Endometrial microvascular endothelial cells (primary cell): Measurements from ENCODE around the gene MMAB. TPM values are rescaled to one million over a fixed set of nuclear protein-coding genes. Genes with fewer than 3 reads are reported as not detected.

Experiments used
- in situ Hi-C: cut with HindIII; loops from 2 replicates; pipeline ENCODE4 v1.10.0; 2017; ENCODE audit warnings: low sequenced_read_pairs, low pct_unique_long_range_greater_than_20kb; ENCODE audit errors: inconsistent ontology term
- total RNA-seq: library from RNA; depleted of rRNA; stranded (reverse); fragments of >200 nt; gene quantifications from one replicate; pipeline ENCODE4 v1.2.3, GENCODE V29; 2015; ENCODE audit errors: inconsistent ontology term

Gene MMAB
- total RNA-seq, 1 donor from 2014 or later, result 34.9 TPM

DNA sequence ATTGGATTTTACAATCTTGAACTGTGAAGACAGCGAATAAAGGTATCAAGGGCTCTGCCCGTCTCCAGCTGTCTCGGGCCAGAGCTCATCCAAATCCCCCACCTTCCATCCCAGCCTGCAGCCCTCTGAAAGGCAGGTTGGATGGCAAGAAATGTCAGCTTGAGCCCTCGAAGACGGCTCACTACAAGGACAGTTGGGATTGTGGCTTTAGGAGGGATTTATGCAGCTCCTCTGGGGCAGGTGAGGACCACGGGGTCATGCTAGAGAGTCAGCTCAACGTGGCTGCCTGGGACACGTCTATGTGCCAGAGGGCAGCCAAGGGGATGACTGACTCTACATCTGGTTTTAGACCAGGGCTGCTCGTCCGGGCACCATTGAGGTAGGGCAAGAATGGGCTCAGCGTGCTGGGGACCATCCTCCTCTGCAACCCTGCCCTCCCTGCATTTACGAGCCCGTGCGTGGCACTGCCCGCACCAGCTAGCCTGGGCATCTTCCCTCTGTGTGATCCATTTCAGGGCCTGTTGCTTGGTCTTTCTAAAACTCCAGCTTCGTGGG is 16.5 kb upstream of the MMAB start:
- in situ Hi-C loops, result no loop called here

DNA sequence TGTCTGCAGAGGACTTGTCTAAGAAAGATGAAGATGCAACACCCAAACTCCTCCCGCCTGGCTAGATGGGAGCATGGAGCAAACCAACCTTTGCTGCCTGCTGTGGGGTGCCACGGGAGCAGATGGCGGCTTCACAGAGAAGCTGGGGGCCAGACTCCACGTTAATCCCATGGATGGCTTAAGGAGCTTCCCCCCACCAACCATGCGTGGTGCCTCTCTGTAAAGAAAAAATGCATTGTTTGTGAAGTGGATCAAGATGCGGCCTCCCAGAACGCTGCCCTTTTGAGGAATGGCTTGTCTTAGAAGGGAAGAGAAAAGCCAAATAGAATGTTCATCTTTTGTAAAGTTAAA is 15.9 kb upstream of the MMAB start:
- in situ Hi-C loops, result no loop called here

DNA sequence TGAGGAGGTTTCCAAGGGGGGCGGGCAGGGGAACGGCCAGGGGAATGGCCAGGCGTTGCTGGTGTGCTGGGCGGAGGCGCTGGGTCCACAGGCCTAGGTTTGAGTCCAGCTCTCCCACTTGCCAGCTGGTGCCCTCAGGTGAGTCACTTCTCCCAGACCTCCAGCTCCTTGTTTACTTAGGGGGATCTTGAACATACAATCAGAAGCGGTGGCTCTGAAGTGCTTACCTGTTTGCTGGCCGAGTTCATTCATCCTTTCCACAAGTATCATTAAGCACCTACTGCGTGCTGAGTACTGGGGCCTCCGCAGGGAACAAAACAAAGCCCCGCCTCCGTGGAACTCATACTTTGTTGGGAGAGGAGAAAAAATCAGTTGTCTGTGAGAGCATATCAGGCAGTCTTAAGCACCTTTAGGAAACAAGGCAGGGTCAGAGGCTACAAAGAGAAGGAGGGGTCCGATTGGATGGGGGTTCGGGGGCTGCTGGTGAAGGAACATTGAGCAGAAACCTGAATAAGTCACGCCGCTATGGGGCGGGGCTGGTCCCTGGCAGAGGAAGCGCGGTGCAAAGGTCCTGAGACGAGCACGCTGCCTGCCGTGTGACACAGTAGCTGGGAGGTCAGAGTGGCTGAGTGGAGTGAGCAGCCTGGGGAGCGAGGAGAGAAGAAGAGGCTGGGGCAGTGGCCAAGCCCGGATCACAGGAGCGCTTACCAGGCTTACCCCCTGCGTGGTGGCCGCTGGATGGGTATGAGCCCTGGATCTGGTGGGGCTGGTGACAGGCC is 15.3 kb upstream of the MMAB start:
- in situ Hi-C loops, result no loop called here

- in situ Hi-C loops, result no loop called here
Observed at GRCh38 chr12:109587921-109588320, 14.6 kb upstream of the MMAB start.

DNA sequence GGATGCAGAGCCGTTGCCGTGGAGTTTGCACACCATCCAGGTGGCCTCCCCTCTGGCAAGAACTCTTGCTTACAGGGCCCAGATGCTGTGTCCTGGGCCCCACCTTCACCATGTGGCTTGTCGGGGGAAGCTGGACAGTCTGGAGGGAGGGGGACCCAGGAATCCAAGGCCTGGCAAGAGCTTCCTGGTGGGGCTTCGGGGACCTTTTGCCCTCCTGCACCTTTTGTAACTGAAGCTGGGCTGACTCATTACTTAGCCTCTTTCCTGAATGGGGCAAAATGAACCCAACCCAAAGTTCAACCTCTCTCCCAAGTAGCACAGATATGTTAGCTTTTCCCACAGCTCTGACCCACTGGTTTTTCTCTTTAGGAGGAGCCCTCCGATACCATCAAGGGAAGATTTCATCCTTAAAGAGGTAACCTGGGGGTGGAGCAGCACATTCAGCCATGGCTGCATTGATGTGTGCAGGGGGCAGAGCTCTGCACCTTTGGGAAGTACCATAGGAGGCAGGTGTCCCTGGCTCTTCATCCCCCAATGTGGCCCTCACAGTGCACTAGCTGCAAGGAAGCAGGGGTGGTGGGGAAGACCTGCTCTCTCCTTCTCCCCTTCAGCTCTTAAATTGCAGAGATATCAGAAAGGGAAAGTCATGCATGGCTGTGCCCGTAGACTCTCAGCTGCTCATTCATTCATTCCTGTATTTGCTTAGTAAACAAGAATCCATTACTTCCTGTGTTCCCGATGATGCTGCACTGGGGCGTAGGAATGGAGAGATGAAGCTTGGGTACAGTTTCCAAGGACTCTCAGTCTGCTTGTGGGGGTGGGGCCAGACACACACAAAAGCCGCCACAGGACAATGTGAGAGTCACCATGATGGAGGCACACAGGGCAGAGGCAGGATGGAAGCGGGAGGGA is 13.3 kb upstream of the MMAB start:
- in situ Hi-C loops, result no loop called here

- in situ Hi-C loops, result no loop called here
Observed at GRCh38 chr12:109583733-109584132, 10.4 kb upstream of the MMAB start.

DNA sequence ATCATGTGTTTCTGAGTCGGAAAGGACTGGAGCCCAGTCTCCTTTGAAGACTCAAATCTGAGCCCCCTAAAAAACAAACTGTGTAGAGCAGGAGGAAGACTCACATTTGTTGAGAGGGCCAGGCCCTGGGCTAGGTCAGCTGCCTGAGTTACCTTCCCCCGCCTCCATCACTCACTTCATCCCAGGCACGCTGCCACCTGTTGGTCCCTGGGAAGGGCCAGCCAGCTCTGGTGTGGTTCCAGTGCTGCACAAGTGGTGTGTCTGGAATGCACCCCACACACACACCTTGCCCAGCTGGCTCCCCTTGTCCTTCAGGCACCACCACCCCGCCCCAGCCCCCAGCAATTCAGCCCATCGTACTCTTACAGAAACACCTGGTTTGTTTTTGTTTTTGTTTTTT is 9.3 kb upstream of the MMAB start:
- in situ Hi-C loops, result no loop called here

DNA sequence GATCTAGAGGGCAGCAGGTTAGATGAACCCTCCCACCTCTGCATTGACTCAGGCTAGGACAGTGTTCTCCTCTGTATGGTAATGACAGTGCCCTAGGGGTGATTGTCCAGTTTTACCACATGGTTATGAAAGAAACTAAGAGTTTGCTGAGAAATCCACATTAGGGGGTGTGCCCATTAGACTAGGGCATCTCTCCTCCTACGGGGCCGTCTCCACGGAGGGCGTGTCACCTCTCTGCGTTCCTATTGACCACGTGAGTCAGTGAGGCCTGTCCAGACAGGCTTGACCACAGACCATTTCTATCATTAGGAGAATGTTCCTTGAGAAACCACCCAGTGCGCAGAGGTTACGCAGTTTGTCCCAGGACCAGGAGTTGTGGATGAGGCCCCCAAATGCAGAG is 8.6 kb upstream of the MMAB start:
- in situ Hi-C loops, result no loop called here

GRCh38 chr12:109581334-109581691 is 8.0 kb upstream of the MMAB start:
- in situ Hi-C loops, result no loop called here

DNA sequence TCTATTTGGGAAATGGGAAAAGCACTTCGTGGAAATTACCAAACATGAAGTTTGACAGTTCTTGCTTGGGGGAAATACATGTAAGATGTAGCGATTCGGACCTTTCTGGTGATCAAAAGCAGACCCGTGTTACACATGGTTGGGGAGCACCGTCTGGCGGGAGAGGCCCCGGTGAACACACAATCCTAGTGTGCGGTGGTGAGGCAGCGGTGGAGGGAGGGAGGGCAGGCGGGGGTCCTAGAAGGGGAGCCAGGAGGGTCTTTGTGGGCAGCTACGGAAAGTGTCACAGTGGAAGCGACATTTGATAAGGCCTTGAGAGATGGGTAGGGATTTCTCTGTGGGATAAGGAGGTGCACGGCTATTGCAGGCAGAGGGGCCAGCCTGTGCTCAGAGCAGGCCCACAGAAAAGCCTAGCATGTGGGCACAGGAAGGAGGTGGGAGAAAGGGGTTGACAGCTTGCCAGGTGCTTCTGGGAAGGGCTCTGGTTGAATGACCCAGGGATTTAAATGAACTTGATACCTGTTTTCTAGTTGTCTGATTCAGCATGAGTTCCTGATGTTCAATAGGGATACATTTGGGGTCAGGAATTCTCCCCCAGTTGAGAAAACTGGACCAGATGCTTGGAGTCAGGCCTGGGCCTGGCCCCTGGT is 7.5 kb upstream of the MMAB start:
- in situ Hi-C loops, result no loop called here

DNA sequence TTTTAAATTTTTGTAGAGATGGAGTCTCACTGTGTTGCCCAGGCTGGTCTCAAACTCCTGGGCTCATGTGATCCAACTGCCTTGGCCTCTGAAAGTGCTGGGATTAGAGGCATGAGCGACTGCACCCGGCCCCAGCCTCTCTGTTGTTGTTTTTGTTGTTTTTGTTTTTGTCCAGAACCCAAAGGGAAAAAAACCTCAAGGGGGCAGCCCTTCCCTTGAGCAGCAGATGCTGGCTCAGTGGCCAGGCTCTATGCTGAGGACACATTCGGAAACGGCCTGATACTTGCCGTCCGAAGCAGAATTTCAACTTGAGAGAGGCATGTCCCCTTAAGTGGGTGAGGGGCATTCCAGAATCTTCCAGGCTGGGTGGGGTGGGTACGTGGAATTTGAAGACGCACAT is 7.0 kb upstream of the MMAB start:
- in situ Hi-C loops, result no loop called here

GRCh38 chr12:109579639-109580038 is 6.3 kb upstream of the MMAB start:
- in situ Hi-C loops, result no loop called here

DNA sequence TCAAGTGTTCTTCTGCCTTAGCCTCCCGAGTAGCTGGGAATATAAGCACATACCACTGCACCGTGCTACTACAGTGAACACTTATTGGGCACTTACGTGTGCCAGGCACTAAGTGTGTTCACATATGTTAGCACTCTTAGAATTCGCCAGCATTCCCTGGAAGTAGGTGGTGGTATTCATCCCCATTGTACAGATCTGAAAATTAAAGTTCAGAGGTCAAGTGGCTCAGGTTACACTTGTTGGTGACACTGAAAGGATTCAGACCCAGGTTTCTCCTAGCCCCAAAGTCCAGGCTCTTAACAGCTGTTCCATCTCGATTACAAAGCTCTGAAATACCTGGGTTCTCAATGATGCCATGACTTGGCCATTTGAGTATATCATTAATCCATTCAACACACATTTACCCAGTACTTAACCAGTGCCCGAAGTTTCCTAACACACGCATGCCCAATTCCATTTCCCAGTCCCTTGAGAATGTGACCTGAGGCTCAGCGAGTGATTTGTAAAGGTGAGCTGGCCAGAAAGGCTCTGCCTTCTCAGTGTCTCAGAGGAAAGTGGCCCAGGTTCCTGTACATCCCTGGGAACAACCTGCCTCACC is 5.1 kb upstream of the MMAB start:
- in situ Hi-C loops, result no loop called here

GRCh38 chr12:109577311-109577710 is 4.0 kb upstream of the MMAB start:
- in situ Hi-C loops, result no loop called here

DNA sequence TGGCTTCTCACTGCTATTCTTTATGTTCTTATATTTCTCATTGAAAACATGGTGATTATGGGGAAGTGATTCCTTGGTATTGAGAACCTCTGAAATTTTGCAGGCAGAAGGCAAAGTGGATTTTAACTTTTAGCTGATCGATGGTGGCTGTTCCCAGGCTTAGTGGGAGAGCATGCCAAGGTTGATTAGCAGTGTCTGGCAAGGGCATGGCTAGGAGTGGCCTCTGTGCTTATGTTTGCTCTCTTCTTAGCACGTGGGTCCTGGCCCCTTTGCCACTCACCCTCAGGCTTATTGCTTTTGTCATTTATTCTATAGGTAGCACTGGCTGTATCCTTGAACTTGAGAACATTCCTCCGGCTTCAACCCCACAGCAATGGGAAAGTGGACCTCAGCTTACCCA is 2.4 kb upstream of the MMAB start:
- in situ Hi-C loops, result no loop called here

DNA sequence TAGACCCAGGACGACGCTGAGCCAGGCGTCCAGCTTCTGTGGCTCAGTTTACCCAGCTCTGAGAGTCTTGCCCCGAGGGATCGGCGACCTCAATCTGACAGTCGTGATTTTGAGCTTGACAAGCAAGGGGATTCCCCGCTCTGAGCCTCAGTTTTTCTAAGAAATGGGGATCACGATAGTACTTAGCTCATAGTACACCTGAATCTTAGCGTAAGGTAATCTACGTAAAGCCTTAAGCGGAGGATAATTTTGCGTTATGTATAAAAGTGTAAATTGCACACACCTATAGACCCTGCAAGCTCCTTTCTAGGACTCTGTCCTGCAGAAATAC is 575 bp upstream of the MMAB start:
- in situ Hi-C loops, result no loop called here

- in situ Hi-C loops, result no loop called here
Observed at GRCh38 chr12:109572506-109572845, 828 bp downstream of the MMAB start.

DNA sequence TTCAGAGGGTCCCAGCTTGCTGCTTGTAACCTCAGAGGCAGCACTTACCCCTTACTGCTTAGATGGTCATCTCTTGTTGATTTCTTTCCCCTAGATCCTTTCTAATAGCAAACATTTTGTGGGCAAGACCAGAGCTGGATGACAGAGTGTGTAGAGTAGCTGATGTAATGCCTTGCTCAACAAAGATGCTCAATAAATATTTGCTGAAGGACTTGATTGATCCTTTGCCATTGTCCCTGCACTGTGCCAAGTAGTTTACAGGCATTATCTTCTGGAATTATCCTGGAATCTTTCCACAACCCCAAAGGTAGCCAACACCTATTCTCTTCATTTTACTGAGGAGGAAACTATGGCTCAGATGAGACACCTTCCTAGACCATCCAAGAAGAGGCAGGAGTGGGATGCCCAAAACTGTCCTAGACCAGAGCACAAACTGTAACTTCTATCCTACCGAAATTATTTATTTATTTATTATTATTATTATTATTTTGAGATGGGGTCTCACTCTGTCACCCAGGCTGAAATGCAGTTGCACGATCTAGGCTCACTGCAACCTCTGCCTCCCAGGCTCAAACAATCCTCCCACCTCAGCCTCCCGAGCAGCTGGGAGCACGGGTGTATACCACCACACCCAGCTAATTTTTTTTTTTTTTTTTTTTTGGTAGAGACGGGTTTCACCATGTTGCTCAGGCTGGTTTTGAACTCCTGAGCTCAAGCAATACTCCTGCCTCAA is 1.4 kb downstream of the MMAB start:
- in situ Hi-C loops, result no loop called here

DNA sequence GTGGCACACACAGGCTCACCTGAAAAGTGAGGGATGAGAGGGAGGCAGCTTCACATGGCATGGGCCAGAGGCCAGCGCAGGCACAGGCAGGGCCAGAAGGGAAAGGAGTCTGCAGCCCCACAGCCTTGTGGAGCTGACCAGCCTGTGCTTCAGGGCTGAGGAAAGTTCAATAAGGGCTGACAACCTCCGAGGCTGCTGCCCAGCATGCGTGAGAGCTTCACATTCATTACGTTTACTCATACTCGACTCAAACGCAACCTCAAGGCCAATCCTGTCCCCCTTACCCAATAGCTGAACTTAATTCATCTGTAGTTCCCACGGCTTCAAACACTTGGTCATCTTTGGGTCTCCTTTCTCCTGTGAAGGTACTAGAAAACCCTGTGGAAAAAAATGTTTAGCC is 4.8 kb downstream of the MMAB start:
- in situ Hi-C loops, result no loop called here
